Activated naive CD4-positive, alpha-beta T cell treated with anti-CD3 and anti-CD28 coated beads for 36 hours (primary cell): ENCODE measurements around the gene DAPK3. TPM values are rescaled to one million over a fixed set of nuclear protein-coding genes. Genes with fewer than 3 reads are reported as not detected.
"Not testable (repeated sequence)": the region's sequence is repeated elsewhere in the genome, so short reads cannot be mapped to it uniquely, and the experiment has no call there.

Experiments used
- CTCF ChIA-PET: fragments of 350-600 bp; sonication (Branson Sonifier 250); formaldehyde crosslinking; loops from one replicate; lab custom pipeline; 2021; ENCODE audit warnings: antibody characterized with exemption; lab: Charles Lee
- DNase-seq: peaks from one replicate; pipeline ENCODE4 v3.0.0-alpha.2; 2020
- H3K27ac Mint-ChIP-seq: one replicate; pipeline ENCODE4 v1.8.0; 2021; ENCODE audit warnings: mild to moderate bottlenecking, mixed read lengths
- H3K27me3 Mint-ChIP-seq: one replicate; pipeline ENCODE4 v1.8.0; 2021; ENCODE audit warnings: low read depth, mixed read lengths
- H3K36me3 Mint-ChIP-seq: one replicate; pipeline ENCODE4 v1.8.0; 2021; ENCODE audit warnings: low read depth, mixed read lengths
- H3K4me1 Mint-ChIP-seq: one replicate; pipeline ENCODE4 v1.8.0; 2021; ENCODE audit warnings: low read depth, mixed read lengths
- H3K4me3 Mint-ChIP-seq: one replicate; pipeline ENCODE4 v1.8.0; 2021; ENCODE audit warnings: mild to moderate bottlenecking, moderate library complexity, mixed read lengths
- H3K9me3 Mint-ChIP-seq: one replicate; pipeline ENCODE4 v1.8.0; 2021; ENCODE audit warnings: mixed read lengths
- intact Hi-C: fragments of 100-400 bp; cut with micrococcal nuclease; formaldehyde crosslinking; loops from one replicate; pipeline ENCODE4 v1.15.1; 2023
- total RNA-seq, 2 experiments: library from RNA; stranded (reverse); gene quantifications; one replicate each; pipeline ENCODE4 v1.2.3, GENCODE V29; 2021

Gene DAPK3
- total RNA-seq, 2 experiments from 2014 or later = 19.3 to 19.6 TPM

DNA sequence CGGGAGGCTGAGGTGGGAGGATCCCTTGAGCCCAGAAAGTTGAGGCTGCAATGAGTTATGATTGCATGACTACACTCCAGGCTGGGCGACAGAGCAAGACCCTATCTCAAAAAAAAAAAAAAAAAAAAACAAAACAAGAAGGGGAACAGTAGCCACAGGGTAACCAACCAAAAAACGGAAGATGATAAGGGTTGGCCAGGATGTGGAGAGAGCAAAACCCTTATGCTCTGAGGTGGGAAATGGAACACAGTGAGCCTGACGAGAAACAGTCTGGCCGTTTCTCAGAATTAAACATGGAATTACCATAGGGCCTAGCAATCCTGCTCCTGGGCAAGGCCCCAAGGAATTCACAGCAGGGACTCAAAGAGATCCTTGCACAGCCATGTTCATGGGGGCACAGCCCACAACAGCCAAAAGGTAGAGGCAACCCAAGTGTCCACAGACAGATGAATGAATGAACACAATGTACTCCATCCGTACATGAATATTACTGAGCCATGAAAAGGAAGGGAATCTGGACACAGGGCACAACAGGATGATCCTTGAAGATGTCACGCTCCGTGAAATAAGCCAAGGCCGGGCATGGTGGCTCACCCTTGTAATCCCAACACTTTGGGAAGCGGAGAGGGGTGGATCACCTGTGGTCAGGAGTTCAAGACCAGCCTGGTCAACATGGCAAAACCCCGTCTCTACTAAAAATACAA, 26.7 kb downstream of the DAPK3 start:
- H3K9me3 Mint-ChIP-seq = no peaks in the 10 kb centered on the region
- no peak overlapping the region for H3K27ac Mint-ChIP-seq
- no peaks in the 10 kb centered on the region for H3K36me3 Mint-ChIP-seq
- no peaks in the 10 kb centered on the region for H3K27me3 Mint-ChIP-seq
- no peaks in the 10 kb centered on the region for H3K4me1 Mint-ChIP-seq
- intact Hi-C loops = no loop called here
- DNase-seq = no peak
- no peak overlapping the region for H3K4me3 Mint-ChIP-seq
- CTCF ChIA-PET = no interaction called here

DNA sequence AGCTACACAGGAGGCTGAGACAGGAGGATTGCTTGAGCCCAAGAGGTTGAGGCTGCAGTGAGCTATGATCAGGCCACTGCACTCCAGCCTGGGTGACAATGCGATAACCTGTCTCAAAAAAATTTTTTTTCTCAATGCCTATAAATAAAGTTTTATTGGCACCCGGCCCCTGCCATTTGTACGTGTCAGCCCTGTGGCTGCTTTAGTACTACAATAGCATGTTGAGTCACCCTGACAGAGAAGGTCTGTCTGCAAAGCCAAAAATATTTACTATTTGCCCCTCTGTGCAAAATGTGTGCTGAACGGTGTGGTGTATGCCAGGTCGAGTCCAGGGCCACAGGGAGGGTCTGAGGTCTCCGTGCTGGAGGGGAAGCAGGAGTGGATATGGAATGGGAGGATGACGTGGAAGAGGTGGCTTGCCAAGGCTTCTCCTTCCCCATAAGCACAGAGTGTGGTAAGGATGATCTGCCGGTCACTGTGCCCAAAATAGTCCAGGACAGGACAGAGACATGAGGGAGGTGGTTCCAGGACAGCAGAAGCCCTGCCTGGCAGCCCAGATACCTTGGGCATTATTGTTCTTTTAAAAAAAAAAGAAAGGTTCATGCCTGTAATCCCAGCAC, 28.0 kb downstream of the DAPK3 start:
- Mint-ChIP-seq H3K4me3 (no peak overlapping the region), H3K9me3 (no peaks in the 10 kb centered on the region), H3K4me1 (no peaks in the 10 kb centered on the region), H3K36me3 (no peaks in the 10 kb centered on the region), H3K27ac (no peak overlapping the region), H3K27me3 (no peaks in the 10 kb centered on the region)
- intact Hi-C loops = no loop called here
- CTCF ChIA-PET = no interaction called here
- DNase-seq = no peak

- H3K27me3 Mint-ChIP-seq, intact Hi-C loops, H3K4me3 Mint-ChIP-seq, H3K36me3 Mint-ChIP-seq, H3K9me3 Mint-ChIP-seq, DNase-seq, H3K27ac Mint-ChIP-seq, H3K4me1 Mint-ChIP-seq, CTCF ChIA-PET: not testable (repeated sequence)
Measured at GRCh38 chr19:3938300-3938950, 32.5 kb downstream of the DAPK3 start.

GRCh38 chr19:3936506-3937442, 34.1 kb downstream of the DAPK3 start:
- no peaks in the 10 kb centered on the region for H3K9me3 Mint-ChIP-seq
- peaks cover 10% of the 10 kb centered on the region for H3K27me3 Mint-ChIP-seq
- CTCF ChIA-PET = no interaction called here
- no peak for DNase-seq
- intact Hi-C loops = no loop called here
- H3K4me1 Mint-ChIP-seq = peaks cover 1% of the 10 kb centered on the region
- H3K4me3 Mint-ChIP-seq = no peak overlapping the region
- H3K27ac Mint-ChIP-seq = no peak overlapping the region
- no peaks in the 10 kb centered on the region for H3K36me3 Mint-ChIP-seq

- Mint-ChIP-seq H3K27ac (no peak within 1 kb of the TSS), H3K36me3 (no peaks in the 10 kb centered on the region), H3K4me3 (no peak within 1 kb of the TSS), H3K27me3 (peaks cover 14% of the 10 kb centered on the region), H3K9me3 (peaks cover 1% of the 10 kb centered on the region), H3K4me1 (peaks cover 1% of the 10 kb centered on the region)
- DNase-seq = peak; percentile 21
- CTCF ChIA-PET = no interaction called here
- intact Hi-C loops = no loop called here
Measured at GRCh38 chr19:3932931-3933810, 37.7 kb downstream of the DAPK3 start, which contains the start of gene NMRK2. NMRK2 (plus strand) TSS chr19:3933069; CDS start chr19:3933672, 603 bp downstream.

- peaks cover 1% of the 10 kb centered on the region for H3K4me1 Mint-ChIP-seq
- CTCF ChIA-PET = no interaction called here
- intact Hi-C loops = no loop called here
- no peaks in the 10 kb centered on the region for H3K36me3 Mint-ChIP-seq
- DNase-seq = no peak
- H3K27me3 Mint-ChIP-seq = peaks cover 10% of the 10 kb centered on the region
- no peak overlapping the region for H3K27ac Mint-ChIP-seq
- H3K9me3 Mint-ChIP-seq = peaks cover 1% of the 10 kb centered on the region
- no peak overlapping the region for H3K4me3 Mint-ChIP-seq
Measured at GRCh38 chr19:3931041-3931440, 39.9 kb downstream of the DAPK3 start.

DNA sequence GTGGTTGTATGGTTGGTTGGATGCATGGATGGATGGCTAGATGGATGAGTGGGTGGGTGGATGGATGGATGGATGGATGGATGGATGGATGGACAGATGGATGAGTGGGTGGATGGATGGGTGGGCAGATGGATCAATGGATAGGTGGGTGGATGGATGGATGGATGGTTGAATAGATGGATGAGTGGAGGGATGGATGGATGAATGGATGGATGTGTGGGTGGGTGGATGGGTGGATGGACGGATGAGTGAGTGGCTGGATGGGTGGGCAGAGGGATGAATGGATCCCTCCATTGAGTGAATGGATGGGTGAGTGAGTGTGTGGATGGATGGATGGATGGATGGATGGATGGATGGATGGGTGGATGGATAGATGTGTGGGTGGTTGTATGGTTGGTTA, 47.0 kb downstream of the DAPK3 start:
- intact Hi-C loops = no loop called here
- H3K9me3 Mint-ChIP-seq = peaks cover 11% of the 10 kb centered on the region
- no peaks in the 10 kb centered on the region for H3K27me3 Mint-ChIP-seq
- DNase-seq = no peak
- CTCF ChIA-PET = no interaction called here
- peaks cover 2% of the 10 kb centered on the region for H3K36me3 Mint-ChIP-seq
- H3K4me1 Mint-ChIP-seq = no peaks in the 10 kb centered on the region
- H3K4me3 Mint-ChIP-seq = no peak overlapping the region
- H3K27ac Mint-ChIP-seq = no peak overlapping the region

DNA sequence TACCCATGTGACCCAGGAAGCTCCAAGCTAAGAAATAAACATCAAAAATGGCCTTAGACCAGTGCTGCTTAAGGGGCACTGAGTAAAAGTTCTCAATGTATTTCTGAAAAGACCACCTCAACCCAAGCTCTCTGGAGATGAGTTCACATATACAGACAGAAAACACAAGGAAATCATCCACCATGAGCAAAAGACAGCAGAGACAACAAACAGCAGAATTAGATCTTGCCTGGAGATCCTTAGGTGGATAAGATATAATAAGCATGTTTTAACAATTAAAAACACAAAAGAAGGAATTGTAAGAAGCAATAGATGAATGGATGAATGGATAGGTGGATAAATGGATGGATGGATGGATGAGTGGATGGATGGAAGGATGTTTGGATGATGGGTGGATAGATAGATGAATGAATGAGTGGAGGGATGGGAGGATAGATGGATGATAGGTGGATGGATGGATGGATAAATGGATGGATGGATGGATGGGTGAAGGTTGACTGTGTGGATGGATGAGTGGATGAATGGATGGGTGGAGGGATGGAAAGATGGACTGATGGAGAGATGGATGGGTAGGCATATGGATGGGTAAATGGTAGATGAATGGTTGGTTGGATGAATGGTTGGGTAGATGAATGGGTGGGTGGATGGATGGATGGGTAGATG, 47.7 kb downstream of the DAPK3 start:
- Mint-ChIP-seq H3K36me3 (peaks cover 2% of the 10 kb centered on the region), H3K9me3 (peaks cover 11% of the 10 kb centered on the region), H3K4me1 (no peaks in the 10 kb centered on the region), H3K4me3 (no peak overlapping the region), H3K27me3 (no peaks in the 10 kb centered on the region), H3K27ac (no peak overlapping the region)
- intact Hi-C loops = no loop called here
- DNase-seq = no peak
- CTCF ChIA-PET = no interaction called here

DNA sequence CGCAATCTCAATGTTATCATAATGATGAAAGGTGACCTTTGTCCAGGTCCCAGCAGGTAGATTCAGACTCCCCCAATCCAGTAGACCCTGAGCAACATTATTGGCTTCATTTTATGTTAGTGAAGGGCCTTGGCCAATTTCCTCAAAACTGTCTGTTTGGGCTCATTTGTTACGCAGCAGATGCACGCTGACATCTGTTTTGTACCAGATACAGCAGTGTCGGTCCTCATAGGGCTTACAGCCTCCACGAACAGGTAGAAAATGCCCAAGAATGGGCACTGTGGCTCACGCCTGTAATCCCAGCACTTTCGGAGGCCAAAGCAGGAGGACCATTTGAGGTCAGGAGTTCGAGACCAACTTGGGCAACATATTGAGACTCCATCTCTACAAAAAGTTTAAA, 51.1 kb downstream of the DAPK3 start:
- H3K36me3 Mint-ChIP-seq = peaks cover 2% of the 10 kb centered on the region
- intact Hi-C loops = no loop called here
- H3K4me1 Mint-ChIP-seq = no peaks in the 10 kb centered on the region
- peaks cover 4% of the 10 kb centered on the region for H3K27me3 Mint-ChIP-seq
- peaks cover 11% of the 10 kb centered on the region for H3K9me3 Mint-ChIP-seq
- H3K27ac Mint-ChIP-seq = no peak overlapping the region
- H3K4me3 Mint-ChIP-seq = no peak overlapping the region
- no peak for DNase-seq
- CTCF ChIA-PET = no interaction called here

GRCh38 chr19:3916033-3916432, 54.9 kb downstream of the DAPK3 start:
- Mint-ChIP-seq H3K9me3 (no peaks in the 10 kb centered on the region), H3K4me3 (no peak overlapping the region), H3K27me3 (peaks cover 4% of the 10 kb centered on the region), H3K36me3 (no peaks in the 10 kb centered on the region), H3K27ac (no peak overlapping the region), H3K4me1 (no peaks in the 10 kb centered on the region)
- no peak for DNase-seq
- intact Hi-C loops = no loop called here
- CTCF ChIA-PET = no interaction called here

DNA sequence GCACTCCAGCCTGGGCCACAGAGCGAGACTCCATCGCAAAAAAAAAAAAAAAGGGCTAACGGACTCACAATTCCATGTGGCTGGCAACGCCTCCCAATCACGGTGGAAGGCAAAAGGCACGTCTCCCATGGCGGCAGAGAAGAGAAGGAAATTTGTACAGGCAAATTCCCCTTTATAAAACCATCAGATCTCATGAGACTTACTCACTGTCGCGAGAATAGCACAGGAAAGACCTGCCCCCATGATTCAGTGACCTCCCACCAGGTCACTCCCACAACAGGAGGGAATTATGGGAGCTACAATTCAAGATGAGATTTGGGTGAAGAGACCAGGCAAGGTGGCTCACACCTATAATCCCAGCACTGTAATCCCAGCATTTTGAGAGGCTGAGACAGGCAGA, 56.7 kb downstream of the DAPK3 start:
- Mint-ChIP-seq H3K27ac (no peak overlapping the region), H3K4me3 (no peak overlapping the region), H3K9me3 (peaks cover 9% of the 10 kb centered on the region), H3K4me1 (no peaks in the 10 kb centered on the region), H3K27me3 (peaks cover 4% of the 10 kb centered on the region), H3K36me3 (peaks cover 1% of the 10 kb centered on the region)
- intact Hi-C loops = no loop called here
- CTCF ChIA-PET = no interaction called here
- no peak for DNase-seq
